H1 (cell line): Measurements from ENCODE around the gene RHBDL2. TPM values are rescaled to one million over a fixed set of nuclear protein-coding genes. Genes with fewer than 3 reads are reported as not detected.

Experiments used
- CTCF ChIA-PET: fragments of 300-600 bp; sonication (Branson Sonifier 250); formaldehyde crosslinking; loops from one replicate; lab custom pipeline; 2021; ENCODE audit not compliant: partially characterized antibody; lab: Charles Lee
- POLR2A ChIA-PET: fragments of 300-600 bp; sonication (Branson Sonifier 250); formaldehyde crosslinking; loops from one replicate; lab custom pipeline; 2021; ENCODE audit warnings: inconsistent platforms; ENCODE audit not compliant: partially characterized antibody; lab: Charles Lee
- DNase-seq, 2 experiments: peaks; one replicate each; pipeline versions ENCODE4 v3.0.0 to v3.0.0-alpha.2; 2010 to 2022; ENCODE audit warnings: low spot score in 2 of 2, low read depth in 1 of 2, mixed read lengths in 1 of 2
- FAIRE-seq: peaks from 2 replicates; lab custom pipeline; 2011; peaks lifted over from hg19 to GRCh38; lab: Jason Lieb, UNC
- H2AFZ ChIP-seq: 2 replicates; pipeline ENCODE4 v1.8.1; 2012; ENCODE audit warnings: low read length, inconsistent platforms
- H2AK5ac ChIP-seq: 2 replicates; pipeline ENCODE4 v1.6.1; 2013; ENCODE audit warnings: low read depth, low read length
- H2BK120ac ChIP-seq: replicated peaks from 2 replicates; pipeline ENCODE3; 2013; ENCODE audit warnings: low read depth, low read length, inconsistent platforms
- H2BK12ac ChIP-seq: 2 replicates; pipeline ENCODE4 v1.6.1; 2013; ENCODE audit warnings: low read depth, low read length
- H2BK15ac ChIP-seq: 2 replicates; pipeline ENCODE4 v1.6.1; 2013; ENCODE audit warnings: low read length
- H2BK20ac ChIP-seq: 2 replicates; pipeline ENCODE4 v1.6.1; 2013; ENCODE audit warnings: low read length
- H2BK5ac ChIP-seq: 2 replicates; pipeline ENCODE4 v1.6.1; 2013; ENCODE audit warnings: low read depth, low read length
- H3K14ac ChIP-seq: 2 replicates; pipeline ENCODE4 v1.6.1; 2013; ENCODE audit warnings: inconsistent platforms; ENCODE audit not compliant: insufficient read length
- H3K18ac ChIP-seq: 2 replicates; pipeline ENCODE4 v1.6.1; 2013; ENCODE audit warnings: low read length; ENCODE audit errors: extremely low read depth
- H3K23ac ChIP-seq: 2 replicates; pipeline ENCODE4 v1.6.1; 2013; ENCODE audit warnings: inconsistent platforms; ENCODE audit not compliant: insufficient read length
- H3K23me2 ChIP-seq: 2 replicates; pipeline ENCODE4 v1.6.1; 2013; ENCODE audit warnings: low read depth, low read length
- H3K27ac ChIP-seq: 2 replicates; pipeline ENCODE4 v1.6.1; 2011; ENCODE audit warnings: low read depth, low read length, inconsistent platforms
- H3K27me3 ChIP-seq, 4 experiments: replicated peaks in 1 of 4; 1 replicate in 1 of 4; 2 replicates in 3 of 4; pipeline versions ENCODE4 v1.6.1 to v1.8.1; 2011 to 2013; ENCODE audit warnings: low read length in 3 of 4, mild to moderate bottlenecking in 3 of 4, inconsistent platforms in 2 of 4, mixed read lengths in 2 of 4, moderate library complexity in 1 of 4; ENCODE audit not compliant: control insufficient read depth in 3 of 4, insufficient read depth in 3 of 4; ENCODE audit errors: extremely low read depth in 1 of 4
- H3K36me3 ChIP-seq, 4 experiments: 2 replicates each; pipeline versions ENCODE4 v1.6.1 to v1.8.1; 2011 to 2013; ENCODE audit warnings: mild to moderate bottlenecking in 4 of 4, low read length in 3 of 4, moderate library complexity in 2 of 4, control low read depth in 1 of 4, inconsistent platforms in 1 of 4; ENCODE audit not compliant: insufficient read depth in 4 of 4, control insufficient read depth in 2 of 4
- H3K4ac ChIP-seq: replicated peaks from 2 replicates; pipeline ENCODE3; 2013; ENCODE audit warnings: low read length, low read depth, mixed read lengths, inconsistent platforms; ENCODE audit not compliant: insufficient read length
- H3K4me1 ChIP-seq, 4 experiments: replicated peaks in 1 of 4; 1 replicate in 1 of 4; 2 replicates in 3 of 4; pipeline versions ENCODE4 v1.6.1 to v1.8.1; 2011 to 2013; ENCODE audit warnings: low read length in 3 of 4, inconsistent platforms in 2 of 4, mixed read lengths in 1 of 4; ENCODE audit not compliant: insufficient read depth in 4 of 4, control insufficient read depth in 3 of 4
- H3K4me2 ChIP-seq, 2 experiments: 2 replicates each; pipeline versions ENCODE4 v1.6.1 to v1.8.1; 2011 to 2013; ENCODE audit warnings: low read depth in 2 of 2, low read length in 2 of 2, control low read depth in 1 of 2, inconsistent platforms in 1 of 2, mild to moderate bottlenecking in 1 of 2; ENCODE audit not compliant: insufficient read depth in 1 of 2
- H3K4me3 ChIP-seq, 4 experiments: fragments of 200-600, 300-600 bp in 1 of 4; sonication (generic), shearing (Covaris generic), sonication (Bioruptor Twin) in 1 of 4; 2 replicates each; pipeline versions ENCODE4 v1.5.1 to v1.8.1; 2011 to 2016; ENCODE audit warnings: low read length in 4 of 4, low read depth in 3 of 4, control low read depth in 2 of 4, inconsistent platforms in 2 of 4, mild to moderate bottlenecking in 2 of 4, mixed read lengths in 1 of 4, moderate library complexity in 1 of 4; ENCODE audit not compliant: insufficient read depth in 2 of 4; ENCODE audit errors: extremely low read depth in 1 of 4
- H3K56ac ChIP-seq: replicated peaks from 2 replicates; pipeline ENCODE3; 2013; ENCODE audit warnings: low read depth, mild to moderate bottlenecking, mixed read lengths, low read length, inconsistent platforms; ENCODE audit not compliant: insufficient read length
- H3K79me1 ChIP-seq: 2 replicates; pipeline ENCODE4 v1.6.1; 2013; ENCODE audit warnings: low read depth, low read length, control low read depth
- H3K79me2 ChIP-seq, 2 experiments: 2 replicates each; pipeline versions ENCODE4 v1.6.1 to v1.8.1; 2012 to 2013; ENCODE audit warnings: low read length in 2 of 2, mild to moderate bottlenecking in 2 of 2, inconsistent platforms in 1 of 2; ENCODE audit not compliant: insufficient read depth in 2 of 2, control insufficient read depth in 1 of 2
- H3K9ac ChIP-seq, 4 experiments: replicated peaks in 1 of 4; 1 replicate in 1 of 4; 2 replicates in 3 of 4; pipeline versions ENCODE4 v1.6.1 to v1.8.1; 2011 to 2013; ENCODE audit warnings: low read depth in 3 of 4, low read length in 3 of 4, control low read depth in 2 of 4, mild to moderate bottlenecking in 2 of 4, moderate library complexity in 2 of 4, inconsistent platforms in 1 of 4; ENCODE audit errors: extremely low read depth in 1 of 4
- H3K9me3 ChIP-seq, 2 experiments: 2 replicates each; pipeline versions ENCODE4 v1.6.1 to v1.8.1; 2012 to 2013; ENCODE audit warnings: mild to moderate bottlenecking in 2 of 2, moderate library complexity in 2 of 2, control low read depth in 1 of 2, inconsistent platforms in 1 of 2, low read depth in 1 of 2, low read length in 1 of 2, mixed read lengths in 1 of 2; ENCODE audit not compliant: insufficient read depth in 2 of 2
- H4K20me1 ChIP-seq, 2 experiments: replicated peaks in 1 of 2; 2 replicates each; pipeline versions ENCODE3 to v1.8.1; 2011 to 2013; ENCODE audit warnings: inconsistent platforms in 2 of 2, low read length in 2 of 2, mild to moderate bottlenecking in 1 of 2; ENCODE audit not compliant: insufficient read depth in 2 of 2, control insufficient read depth in 1 of 2
- H4K5ac ChIP-seq: 2 replicates; pipeline ENCODE4 v1.6.1; 2013; ENCODE audit warnings: low read length, low read depth, mixed read lengths, inconsistent platforms; ENCODE audit not compliant: insufficient read length
- H4K8ac ChIP-seq: 2 replicates; pipeline ENCODE4 v1.8.0; 2013; ENCODE audit warnings: mild to moderate bottlenecking, moderate library complexity, low read length, inconsistent platforms; ENCODE audit not compliant: insufficient read depth; ENCODE audit errors: extremely low read depth
- H4K91ac ChIP-seq: replicated peaks from 2 replicates; pipeline ENCODE3; 2013; ENCODE audit warnings: low read length, mixed read lengths, inconsistent platforms; ENCODE audit not compliant: insufficient read length
- CBX5 ChIP-seq: fragments of 300-800, 300-1000 bp; sonication (generic); IDR thresholded peaks from 2 replicates; pipeline ENCODE4 v1.7.1; 2016; ENCODE audit warnings: antibody characterized with exemption, low read length, low read depth
- CBX8 ChIP-seq: fragments of 300-800, 300-1000 bp; sonication (generic); IDR thresholded peaks from 2 replicates; pipeline ENCODE4 v1.7.1; 2016; ENCODE audit warnings: low read depth, low read length, borderline replicate concordance
- EP300 ChIP-seq, 2 experiments: IDR thresholded peaks; 1 replicate in 1 of 2; 2 replicates in 1 of 2; pipeline ENCODE4 v1.6.1; 2011 to 2012; ENCODE audit warnings: low read depth in 2 of 2, low read length in 2 of 2, mild to moderate bottlenecking in 2 of 2, borderline replicate concordance in 1 of 2, inconsistent platforms in 1 of 2, moderate library complexity in 1 of 2
- NANOG ChIP-seq: IDR thresholded peaks from 2 replicates; pipeline ENCODE4 v1.6.1; 2011; ENCODE audit warnings: low read length, low read depth, mild to moderate bottlenecking, inconsistent platforms; ENCODE audit not compliant: insufficient read depth, poor library complexity, severe bottlenecking
- PHF8 ChIP-seq: fragments of 200-600 bp; sonication (generic); conservative IDR thresholded peaks from 2 replicates; pipeline ENCODE4 v1.7.1; 2012; ENCODE audit warnings: low read depth, mild to moderate bottlenecking, inconsistent platforms, low read length, moderate library complexity
- SRF ChIP-seq: IDR thresholded peaks from 2 replicates; pipeline ENCODE4 v1.6.1; 2011; ENCODE audit warnings: mild to moderate bottlenecking, low read depth, low read length, moderate library complexity
- WGBS, 2 experiments: shearing (Covaris generic) in 1 of 2; methylation state at CpG; one replicate each; pipeline versions ENCODE4 v1.1.6 to v1.1.7; 2013 to 2015; ENCODE audit warnings: low lambda C conversion rate in 2 of 2, mixed read lengths in 2 of 2, inconsistent platforms in 1 of 2, low coverage in 1 of 2, missing lambda C conversion rate in 1 of 2; ENCODE audit not compliant: insufficient replicate concordance in 2 of 2, insufficient coverage in 1 of 2, insufficient read length in 1 of 2; ENCODE audit errors: extremely low coverage in 1 of 2, missing lambda C conversion rate in 1 of 2; 5-methylcytosine and 5-hydroxymethylcytosine counted together
- polyA plus RNA-seq, 7 experiments: library from polyadenylated mRNA; depleted of rRNA in 3 of 7; stranded (reverse) in 5 of 7; unstranded in 2 of 7; fragments of >200 nt in 5 of 7; fragments of 200-250 nt in 2 of 7; gene quantifications; 1 replicate in 5 of 7; 2 replicates in 1 of 7; 4 replicates in 1 of 7; pipeline versions ENCODE4 v1.2.1 to v1.2.3, GENCODE V29; 2011 to 2013; ENCODE audit warnings: missing spikeins in 2 of 7, mixed read lengths in 2 of 7
- total RNA-seq: library from RNA; stranded (reverse); fragmentation: NEBNext Ultra II Directional; extraction: Animal tissue kit (Norgen Biotek cat#: 25700); gene quantifications from 2 replicates; pipeline ENCODE4 v1.2.1, GENCODE V29; 2021

The RHBDL2 gene
- total and polyA plus RNA-seq, 2 of the 8 experiments (the other 6 are each of a cell fraction or from before 2014, with no cell fraction given) = 0.42 to 0.84 TPM

GRCh38 chr1:38942664-38943428, 1.2 kb upstream of the RHBDL2 start:
- no peak for DNase-seq
- Histone ChIP-seq H3K23ac (no peak overlapping the region), H2BK20ac (no peak overlapping the region), H3K4me1 (peaks cover 0 to 9% (median 3%) of the 10 kb centered on the region in 4 experiments; a peak in 5 of 7 replicates), H3K79me1 (no peaks in the 10 kb centered on the region; the same call in 1 of the 2 replicates), H3K79me2 (no peaks in the 10 kb centered on the region), H3K23me2 (no peaks in the 10 kb centered on the region; the same call in 1 of the 2 replicates), H4K8ac (no peak overlapping the region), H2BK120ac (no peak overlapping the region), H4K5ac (no peak overlapping the region), H2BK15ac (0 out of 2 replicates have a peak overlapping the region, but pooled peaks have one; percentile 29), H2BK5ac (no peak overlapping the region), H3K4me2 (no peak overlapping the region), H3K36me3 (no peaks in the 10 kb centered on the region), H3K9ac (no peak overlapping the region), H3K56ac (no peak overlapping the region), H2AFZ (no peak overlapping the region), H2AK5ac (no peak overlapping the region), H3K18ac (no peak overlapping the region), H4K20me1 (no peaks in the 10 kb centered on the region), H3K4ac (no peak overlapping the region), H3K27ac (no peak overlapping the region), H2BK12ac (no peak overlapping the region), H3K9me3 (no peaks in the 10 kb centered on the region), H3K27me3 (no peaks in the 10 kb centered on the region), H3K4me3 (no peak overlapping the region), H4K91ac (no peak overlapping the region), H3K14ac (no peak overlapping the region)
- POLR2A ChIA-PET = interaction anchor here (0.7 to 2.0 kb wide), 5 partner anchors 10 to 63 kb away, joined by 3 to 8 read pairs (median 5); no protein-coding TSS in a partner anchor
- FAIRE-seq = no peak
- CTCF ChIA-PET = interaction anchor here (0.7 to 1.2 kb wide), 2 partner anchors 12 to 24 kb away, joined by 3 to 7 read pairs; no protein-coding TSS in a partner anchor
- 93% methylated on average over 8 of the region's 10 CpGs; no CpG with 5 or more reads in 1 of the 2 experiments for WGBS, 2 experiments
- TF ChIP-seq SRF = no peak
- TF ChIP-seq EP300 (IDR thresholded peaks at IDR 0.05; ENCODE audit: borderline replicate concordance in 1 of 2, low read depth in 2 of 2, low read length in 2 of 2) = no peak
- TF ChIP-seq PHF8 = no peak
- no peak for TF ChIP-seq NANOG
- TF ChIP-seq CBX8 = no peak
- no peak for TF ChIP-seq CBX5
